Epithelial cell of esophagus (primary cell): Measurements from ENCODE around the gene COL25A1.

Experiments used
- DNase-seq: peaks from one replicate; pipeline ENCODE4 v3.0.0; 2010; ENCODE audit warnings: low read depth
- H3K4me3 ChIP-seq: 2 replicates; pipeline ENCODE4 v1.5.1; 2011; ENCODE audit warnings: mild to moderate bottlenecking, low read length, control low read depth
- TF ChIP-seq, protein P1 (sequence below): IDR thresholded peaks from 2 replicates; pipeline ENCODE4 v1.5.1; 2011; ENCODE audit warnings: low read depth, mild to moderate bottlenecking, low read length, control low read depth, inconsistent platforms; ENCODE audit not compliant: insufficient read depth; ENCODE audit errors: missing control alignments

Gene COL25A1

DNA sequence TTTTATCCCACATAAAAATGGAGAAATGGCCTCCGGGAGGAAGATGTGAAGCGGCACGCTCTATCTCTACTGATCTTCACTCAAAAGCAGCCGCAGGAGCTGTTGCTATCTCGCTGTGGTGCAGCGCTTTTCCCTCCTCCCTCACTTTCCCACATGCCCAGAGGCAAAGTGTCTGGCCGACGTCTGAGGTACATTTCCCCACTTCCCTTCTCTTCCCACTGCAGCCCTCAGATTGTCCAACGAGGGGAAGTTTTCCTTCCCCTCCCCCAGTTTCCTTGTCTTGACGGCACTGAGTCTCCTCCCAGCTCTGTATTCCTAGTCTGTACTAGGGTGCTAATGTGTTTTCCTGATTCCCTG, 660 bp upstream of the COL25A1 start:
- DNase-seq = peak; percentile 21
- peak overlapping the region; percentile 38 for H3K4me3 ChIP-seq
- TF ChIP-seq, protein P1, sequence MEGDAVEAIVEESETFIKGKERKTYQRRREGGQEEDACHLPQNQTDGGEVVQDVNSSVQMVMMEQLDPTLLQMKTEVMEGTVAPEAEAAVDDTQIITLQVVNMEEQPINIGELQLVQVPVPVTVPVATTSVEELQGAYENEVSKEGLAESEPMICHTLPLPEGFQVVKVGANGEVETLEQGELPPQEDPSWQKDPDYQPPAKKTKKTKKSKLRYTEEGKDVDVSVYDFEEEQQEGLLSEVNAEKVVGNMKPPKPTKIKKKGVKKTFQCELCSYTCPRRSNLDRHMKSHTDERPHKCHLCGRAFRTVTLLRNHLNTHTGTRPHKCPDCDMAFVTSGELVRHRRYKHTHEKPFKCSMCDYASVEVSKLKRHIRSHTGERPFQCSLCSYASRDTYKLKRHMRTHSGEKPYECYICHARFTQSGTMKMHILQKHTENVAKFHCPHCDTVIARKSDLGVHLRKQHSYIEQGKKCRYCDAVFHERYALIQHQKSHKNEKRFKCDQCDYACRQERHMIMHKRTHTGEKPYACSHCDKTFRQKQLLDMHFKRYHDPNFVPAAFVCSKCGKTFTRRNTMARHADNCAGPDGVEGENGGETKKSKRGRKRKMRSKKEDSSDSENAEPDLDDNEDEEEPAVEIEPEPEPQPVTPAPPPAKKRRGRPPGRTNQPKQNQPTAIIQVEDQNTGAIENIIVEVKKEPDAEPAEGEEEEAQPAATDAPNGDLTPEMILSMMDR = no peak

DNA sequence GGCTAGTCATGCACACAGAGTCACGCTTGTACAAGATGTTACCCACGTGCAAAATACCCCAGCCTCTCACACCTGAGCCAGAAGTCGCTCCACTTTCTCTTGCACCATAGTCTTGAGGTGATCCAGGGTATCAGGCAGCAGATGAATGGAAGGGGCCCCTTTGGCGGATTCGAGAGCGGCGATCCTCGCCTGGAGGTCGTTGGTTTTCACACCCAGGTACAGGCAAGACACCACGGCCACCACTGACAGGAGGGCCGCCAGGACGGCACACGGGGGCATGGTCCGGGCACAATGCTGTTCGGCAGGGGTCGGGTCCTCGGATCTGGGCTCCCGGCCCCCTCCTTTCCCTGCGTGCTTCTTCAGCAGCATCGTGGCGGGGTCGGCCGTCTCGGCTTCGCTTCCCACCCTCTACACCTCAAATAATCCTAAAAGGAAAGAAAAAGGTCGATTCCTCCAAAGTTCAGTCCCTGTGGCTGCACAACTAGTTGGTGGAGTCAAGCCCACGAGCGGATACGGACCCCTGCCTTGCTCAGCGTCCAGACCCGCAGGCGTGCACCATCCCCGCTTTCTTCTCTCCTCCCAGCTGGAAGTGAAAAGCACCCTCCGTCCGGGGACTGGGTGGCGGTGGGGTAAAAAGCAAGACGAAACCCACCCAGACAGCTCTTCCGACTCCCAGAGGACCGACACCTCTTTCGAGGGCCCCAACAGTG, 652 bp downstream of the COL25A1 start:
- TF ChIP-seq, protein P1 = no peak
- no peak for DNase-seq
- H3K4me3 ChIP-seq = peak overlapping the region; percentile 38

DNA sequence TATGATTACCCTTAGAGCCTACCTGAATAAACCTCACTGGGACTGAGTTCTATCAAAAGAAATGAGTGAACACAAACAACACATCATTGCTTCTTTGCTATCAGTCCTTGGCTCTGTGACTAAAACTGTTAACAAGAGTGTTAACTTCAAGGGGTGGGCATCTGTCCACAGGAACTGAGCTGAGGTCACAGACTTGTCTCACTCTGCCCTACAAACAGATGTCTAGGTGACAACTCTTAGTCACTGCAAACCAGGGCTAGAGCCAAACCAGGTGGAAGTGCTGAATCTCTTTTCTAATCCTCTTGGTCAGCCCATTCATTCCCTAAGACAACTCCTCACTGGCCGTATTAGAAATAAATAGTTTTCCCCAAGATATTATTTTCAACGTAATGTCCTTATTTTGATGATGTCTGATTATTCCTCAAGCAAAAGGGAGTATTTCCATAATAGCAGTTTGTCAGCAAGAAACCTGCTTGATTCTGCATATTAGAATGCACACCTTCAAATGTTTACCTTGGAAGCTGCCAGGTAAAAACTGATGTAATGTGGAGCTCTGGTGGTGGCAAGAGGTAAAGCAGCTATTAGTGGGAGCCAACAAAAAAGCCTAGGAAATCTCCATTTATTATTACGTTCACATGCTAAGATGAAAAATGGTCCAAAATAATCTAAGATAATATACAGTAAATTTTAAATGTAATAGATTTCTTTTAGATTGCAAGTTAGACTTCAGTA, 4.0 kb downstream of the COL25A1 start:
- DNase-seq = peak; percentile 62
- TF ChIP-seq, protein P1 = peak; percentile 85
- H3K4me3 ChIP-seq = no peak overlapping the region

DNA sequence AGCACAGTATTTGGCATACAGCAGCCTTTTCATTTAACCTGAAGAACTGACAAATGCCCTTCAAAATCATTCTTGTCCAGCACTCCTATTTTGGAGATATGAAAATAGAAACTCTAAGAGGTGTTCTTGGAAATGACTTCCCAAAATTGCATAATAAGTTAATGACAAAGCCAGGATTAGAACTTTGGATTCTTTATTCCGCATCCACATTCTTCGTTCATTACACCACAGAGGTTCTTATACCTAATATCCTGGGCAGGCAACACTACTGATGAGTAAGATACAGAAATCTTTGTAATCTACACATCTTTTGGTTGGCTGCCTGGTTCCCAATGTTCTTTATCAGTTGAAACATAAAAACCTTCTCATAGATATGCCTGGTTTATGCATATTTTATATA, 5.9 kb downstream of the COL25A1 start:
- no peak overlapping the region for H3K4me3 ChIP-seq
- TF ChIP-seq, protein P1 = no peak
- peak; percentile 36 for DNase-seq

DNA sequence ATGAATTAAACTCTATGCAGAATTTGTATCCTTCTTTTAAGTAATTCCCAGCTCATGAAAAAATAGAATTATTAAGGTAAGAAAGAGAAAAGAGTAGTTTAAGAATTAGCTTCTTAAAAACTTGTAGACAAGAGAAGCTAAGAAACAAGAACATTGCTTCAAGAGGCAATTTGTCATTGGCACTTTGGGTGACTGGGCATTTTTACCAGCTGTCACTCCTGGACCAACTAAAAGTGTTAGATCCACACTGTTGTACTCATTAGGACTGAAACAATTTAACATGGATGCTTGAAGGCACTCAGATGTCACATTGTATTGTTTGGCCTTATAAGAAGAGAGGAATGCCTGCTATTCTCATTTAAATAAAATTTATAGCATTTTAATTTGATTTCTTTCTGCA, 7.4 kb downstream of the COL25A1 start:
- no peak overlapping the region for H3K4me3 ChIP-seq
- no peak for DNase-seq
- TF ChIP-seq, protein P1 = no peak

DNA sequence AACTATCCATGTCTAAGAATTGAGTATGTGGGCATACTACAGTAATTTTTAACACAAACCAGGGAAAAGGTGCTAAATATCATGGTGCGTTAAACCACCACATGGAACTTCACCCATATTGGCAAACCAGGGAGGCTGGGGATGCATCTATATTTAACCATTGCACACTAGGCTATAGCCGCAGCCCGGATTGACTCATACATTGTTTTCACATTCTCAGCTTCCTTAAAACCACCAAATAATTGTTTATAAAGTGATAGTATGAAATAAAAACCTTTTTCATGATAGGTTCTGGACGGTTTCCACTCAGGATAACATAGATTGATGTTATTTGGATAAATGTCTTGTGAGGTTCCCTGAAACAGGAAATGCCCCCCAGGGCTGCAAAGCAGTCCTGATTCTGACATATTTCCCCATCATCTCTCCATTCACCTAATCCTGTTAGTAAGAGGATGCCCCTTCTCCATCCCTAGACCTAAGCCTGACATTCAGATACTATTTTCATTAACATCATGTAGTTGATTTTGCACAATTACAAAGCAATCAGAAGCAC, 7.9 kb downstream of the COL25A1 start:
- no peak overlapping the region for H3K4me3 ChIP-seq
- no peak for DNase-seq
- TF ChIP-seq, protein P1 = no peak
